Stimulated activated CD8-positive, alpha-beta memory T cell treated with anti-CD3 and anti-CD28 coated beads, Interleukin-4, amount 100 ng/mL, for 24 hours (primary cell): Measurements from ENCODE around the gene NKG7.
"Not testable (repeated sequence)": the region's sequence is repeated elsewhere in the genome, so short reads cannot be mapped to it uniquely, and the experiment has no call there.

Source experiments
- DNase-seq: peaks from one replicate; pipeline ENCODE4 v3.0.0-alpha.2; 2020; ENCODE audit warnings: low read depth

NKG7 gene, protein sequence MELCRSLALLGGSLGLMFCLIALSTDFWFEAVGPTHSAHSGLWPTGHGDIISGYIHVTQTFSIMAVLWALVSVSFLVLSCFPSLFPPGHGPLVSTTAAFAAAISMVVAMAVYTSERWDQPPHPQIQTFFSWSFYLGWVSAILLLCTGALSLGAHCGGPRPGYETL

DNA sequence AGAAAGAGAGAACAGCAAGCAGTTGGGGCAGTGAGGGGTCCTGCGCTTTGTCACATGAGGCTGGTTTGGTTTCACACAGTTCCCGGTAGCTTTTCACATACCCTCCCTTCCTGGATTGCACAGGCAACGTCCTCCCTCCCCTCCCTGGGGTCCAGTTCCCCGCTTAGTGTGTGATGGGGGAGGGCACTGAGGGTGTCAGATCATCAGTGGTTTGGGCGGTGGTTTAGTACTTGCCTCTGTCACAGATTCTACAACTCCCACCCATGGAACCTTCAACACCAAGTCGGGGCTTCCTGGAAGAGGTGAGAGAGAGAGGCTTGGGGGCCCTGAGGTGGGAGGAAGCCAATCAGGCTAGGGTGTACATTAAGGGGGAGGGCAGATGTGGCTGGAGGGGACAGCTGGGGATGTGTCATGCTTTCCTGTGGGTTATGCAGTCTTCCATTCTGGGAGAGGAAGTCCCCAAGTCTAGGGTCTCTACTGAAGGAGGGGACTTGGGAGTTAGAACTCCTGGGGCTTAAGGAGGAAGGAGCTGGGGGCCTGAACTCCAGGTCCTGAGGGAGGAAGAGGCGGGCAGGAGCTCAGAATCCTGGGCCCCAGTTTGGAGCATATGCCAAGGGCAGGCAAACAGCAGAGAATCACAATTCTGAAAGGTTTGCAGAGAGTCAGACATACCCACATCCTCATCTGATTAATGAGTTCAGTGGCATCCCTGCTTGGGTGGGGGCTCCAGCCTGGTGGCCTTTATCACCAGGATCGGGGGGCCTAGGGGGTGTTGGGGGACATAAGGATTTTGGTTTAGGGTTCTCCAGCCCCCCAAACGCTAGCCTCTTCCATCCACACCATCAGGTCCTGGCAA is at the start of gene NKG7:
TSS of gene NKG7 (minus strand) at position 6 of the 856 bp plus-strand sequence. CDS start 119 bp downstream, outside the sequence.
- peak; percentile 84 for DNase-seq

DNA sequence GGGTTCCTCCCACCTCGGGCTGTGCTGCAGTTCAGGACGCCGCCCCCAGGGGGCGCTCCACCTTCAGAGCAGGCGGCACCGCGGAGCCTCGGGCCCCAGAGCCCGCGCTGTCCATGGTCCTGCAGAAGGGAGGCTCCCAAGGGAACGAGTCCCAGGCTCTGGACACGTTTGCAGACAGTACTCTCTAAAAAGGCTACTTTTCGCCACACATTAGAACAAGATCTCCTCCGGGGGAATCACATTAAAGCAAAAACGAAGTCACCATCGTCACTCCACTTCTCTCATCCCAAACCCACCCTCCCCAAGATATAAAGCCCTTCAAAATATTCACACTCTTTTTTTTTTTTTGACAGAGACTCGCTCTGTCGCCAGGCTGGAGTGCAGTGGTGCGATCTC is 49.6 kb upstream of the NKG7 start:
- DNase-seq, result peak; percentile 83

DNA sequence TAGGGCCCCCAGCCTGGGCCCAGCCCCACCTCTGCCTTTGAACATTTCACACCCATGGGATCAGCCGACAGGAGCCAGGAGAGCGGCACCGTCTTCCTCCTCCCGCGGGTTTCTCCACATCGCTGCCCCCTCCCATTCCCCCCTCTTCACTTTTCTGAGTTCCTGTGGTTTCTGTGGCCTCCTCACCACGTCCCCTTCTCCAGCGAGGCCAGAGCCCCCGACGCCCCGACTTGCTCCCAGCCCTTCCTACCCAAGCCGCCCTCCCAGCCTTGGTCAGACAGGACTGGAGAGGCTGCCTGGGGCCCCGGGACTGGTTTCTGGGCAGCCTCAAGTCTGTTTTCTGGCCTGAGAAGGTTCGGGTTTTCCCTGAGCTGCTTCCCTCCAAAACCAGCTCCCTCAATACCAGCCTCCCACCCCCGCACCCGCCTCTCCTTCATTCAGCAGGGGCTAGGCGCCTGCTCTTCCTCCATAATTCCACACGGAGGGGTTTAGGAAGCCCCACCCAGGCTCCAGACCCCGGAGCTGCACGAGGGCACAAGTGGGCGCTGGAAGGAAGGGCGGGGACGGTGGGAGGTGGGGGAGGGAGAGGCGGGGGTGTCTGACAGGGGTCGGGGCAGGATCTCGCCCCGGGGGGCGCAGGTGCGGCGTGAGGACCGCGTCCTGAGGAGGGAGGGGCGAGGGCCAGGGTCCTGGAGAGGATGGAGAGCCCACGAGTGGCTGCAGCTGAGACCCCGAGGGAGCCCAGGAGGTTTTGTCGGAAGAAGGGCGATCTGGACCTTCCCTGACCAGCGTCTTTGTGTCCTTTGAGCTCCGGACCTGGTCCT is 49.0 kb upstream of the NKG7 start:
- DNase-seq, result no peak

DNA sequence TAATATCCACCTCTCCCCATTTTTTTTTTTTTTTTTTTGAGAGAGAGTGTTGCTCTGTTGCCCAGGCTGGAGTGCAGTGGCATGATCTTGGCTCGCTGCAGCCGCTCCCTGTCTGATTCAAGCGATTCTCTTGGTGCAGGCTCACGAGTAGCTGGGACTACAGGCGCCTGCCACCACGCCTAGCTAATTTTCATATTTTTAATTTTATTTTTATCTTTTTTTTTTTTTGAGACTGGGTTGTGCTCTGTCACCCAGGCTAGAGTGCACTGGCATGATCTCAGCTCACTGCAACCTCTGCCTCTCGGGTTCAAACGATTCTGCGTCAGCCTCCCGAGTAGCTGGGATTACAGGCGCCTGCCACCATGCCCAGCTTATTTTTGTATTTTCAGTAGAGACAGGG is 48.1 kb upstream of the NKG7 start:
- not testable (repeated sequence) for DNase-seq

DNA sequence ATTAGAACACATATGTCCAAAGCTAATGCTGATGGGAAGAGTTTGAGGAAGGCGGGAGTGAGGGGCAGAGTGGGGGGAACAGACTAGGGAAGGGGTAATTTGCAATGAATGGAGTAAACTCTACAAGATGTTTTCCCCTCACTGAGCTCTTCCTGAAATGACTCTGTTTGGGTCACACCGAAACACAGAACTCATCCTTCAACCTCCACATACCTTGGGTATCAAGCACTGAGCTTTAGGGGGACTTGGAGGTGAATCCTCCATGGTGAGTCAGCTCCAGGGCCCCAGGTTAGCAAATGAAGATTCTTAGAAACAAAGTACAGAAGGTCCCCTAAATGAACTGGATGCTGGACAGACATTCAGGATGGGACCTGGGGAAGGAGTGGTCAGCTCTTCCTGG is 46.3 kb upstream of the NKG7 start:
- DNase-seq, result no peak

DNA sequence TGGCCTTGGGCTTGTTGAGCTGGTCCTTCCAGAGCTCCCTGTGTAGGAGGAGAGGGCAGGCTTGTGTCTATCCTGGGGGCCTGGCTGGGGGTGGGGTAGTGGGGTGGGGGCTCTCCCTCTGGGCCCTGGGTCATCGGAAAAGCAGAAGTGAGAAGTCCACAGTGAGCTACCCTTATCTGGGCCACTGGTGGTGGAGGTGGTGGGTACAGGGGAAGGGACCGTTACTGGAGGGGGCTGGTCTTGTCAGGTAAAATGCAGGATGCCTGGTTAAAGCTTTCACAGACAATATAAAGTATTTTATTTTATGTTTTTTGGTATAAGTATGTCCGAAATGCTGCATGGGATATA is 45.3 kb upstream of the NKG7 start:
- DNase-seq, result no peak

DNA sequence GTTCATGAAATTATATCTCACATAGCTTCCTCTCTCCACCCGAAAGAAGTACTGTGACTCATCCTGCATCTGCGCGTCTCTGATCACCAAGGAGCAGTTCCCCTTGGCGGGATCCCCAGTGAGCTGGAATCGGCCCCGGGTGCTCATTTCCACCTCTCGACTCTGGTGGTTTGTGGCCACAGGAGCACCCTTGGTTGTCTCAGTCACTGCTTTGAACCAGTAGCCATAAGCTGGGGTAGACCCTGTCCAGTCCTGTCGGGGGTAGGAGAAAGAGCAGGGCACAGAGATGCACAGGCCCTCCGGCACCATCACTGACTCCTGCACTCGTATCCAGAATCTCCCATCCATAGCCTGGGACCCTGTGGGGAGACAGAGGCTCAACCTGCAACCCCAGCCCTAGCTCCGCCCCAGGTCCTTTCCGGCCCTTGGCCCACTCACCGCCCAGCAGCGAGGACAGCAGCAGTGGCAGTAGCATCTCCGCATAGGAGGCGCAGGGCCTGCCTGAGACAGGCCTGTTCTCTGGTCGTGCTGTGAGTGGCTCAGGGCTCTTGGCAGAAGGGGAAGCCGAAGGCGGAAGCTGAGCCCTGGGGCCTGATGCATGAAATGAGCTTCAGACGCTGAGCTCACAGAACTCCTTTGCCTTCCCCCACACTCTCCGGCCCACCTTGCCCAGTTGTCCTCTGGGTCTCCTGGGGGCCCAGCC is 44.8 kb upstream of the NKG7 start, which contains the start of gene SIGLEC10:
TSS of gene SIGLEC10 (minus strand) at position 536 of the 703 bp plus-strand sequence. CDS start at position 475, 61 bp downstream.
- DNase-seq, result no peak

DNA sequence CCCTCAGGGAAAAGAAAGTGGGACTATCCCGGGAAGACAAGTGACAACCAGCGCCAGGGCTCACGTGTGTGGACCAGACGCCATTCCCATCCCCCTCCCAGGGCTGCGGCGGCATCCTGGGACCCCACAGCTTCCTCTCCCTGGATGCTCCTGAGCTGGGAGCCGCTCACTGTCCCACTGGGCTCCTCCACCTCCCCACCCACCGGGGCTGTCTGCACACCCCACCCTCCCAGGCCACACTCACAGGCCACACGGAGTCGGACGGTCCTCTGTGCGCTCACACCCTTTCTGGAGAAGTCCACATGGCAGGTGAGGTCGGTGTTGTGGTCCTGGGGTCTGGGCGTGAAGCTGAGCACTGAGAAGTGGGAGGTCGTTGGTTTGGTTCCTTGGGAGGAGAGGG is 44.0 kb upstream of the NKG7 start:
- not testable (repeated sequence) for DNase-seq

DNA sequence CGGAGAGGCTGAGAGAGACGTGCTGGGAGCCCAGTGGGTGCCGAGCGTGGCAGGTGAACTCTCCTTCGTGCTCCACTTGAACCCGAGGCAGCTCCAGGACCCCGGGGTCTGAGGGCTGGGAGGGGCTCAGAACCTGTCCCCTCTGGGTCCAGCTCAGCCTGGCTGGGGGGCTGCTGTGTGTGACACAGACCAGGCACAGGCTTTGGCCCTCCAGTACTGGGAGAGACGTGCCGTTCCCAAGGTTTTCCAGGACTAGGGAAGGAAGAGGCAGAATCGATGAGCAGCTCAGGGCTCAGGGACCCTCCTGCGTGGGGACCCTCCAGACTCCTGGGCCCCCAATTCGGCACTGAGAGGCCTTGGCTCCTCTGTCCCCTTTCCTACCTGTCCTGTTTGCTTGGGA is 42.7 kb upstream of the NKG7 start:
- no peak for DNase-seq

DNA sequence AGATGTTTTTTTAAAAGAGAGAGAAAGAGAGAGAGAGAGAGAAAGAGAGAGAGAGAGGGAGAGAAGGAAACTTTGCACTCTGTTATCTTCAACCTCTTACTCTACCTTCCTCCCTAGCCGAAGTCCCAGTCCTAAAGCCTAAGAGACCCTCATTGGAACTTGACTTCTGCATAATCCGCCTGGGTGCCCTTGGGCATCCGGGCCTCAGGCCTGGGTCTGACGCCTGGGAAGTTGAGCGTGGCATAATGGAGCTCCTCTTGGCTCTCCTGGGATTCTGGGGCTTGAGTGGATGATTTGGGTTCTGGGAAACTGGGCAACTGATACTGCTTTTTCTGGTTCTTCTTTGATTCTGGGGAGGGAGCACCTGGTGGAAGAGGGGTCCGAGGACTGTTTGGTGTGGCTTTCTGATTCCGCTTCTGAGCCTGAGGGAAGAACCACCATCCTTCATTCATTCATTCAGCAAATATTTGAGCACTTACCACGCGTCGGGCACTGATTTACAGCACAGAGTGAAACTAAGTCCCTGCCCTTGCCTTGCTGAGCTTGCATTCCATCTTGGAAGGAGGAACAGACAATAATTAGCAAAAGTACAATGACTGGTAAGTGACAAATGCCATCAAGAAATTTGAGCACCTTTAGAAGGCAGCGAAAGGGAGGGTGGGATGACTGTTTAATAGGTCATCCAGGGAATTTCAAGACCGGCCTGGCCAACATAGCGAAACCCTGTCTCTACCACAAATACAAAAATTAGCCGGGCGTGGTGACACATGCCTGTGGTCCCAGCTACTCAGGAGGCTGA is 38.7 kb upstream of the NKG7 start:
- DNase-seq, result no peak

DNA sequence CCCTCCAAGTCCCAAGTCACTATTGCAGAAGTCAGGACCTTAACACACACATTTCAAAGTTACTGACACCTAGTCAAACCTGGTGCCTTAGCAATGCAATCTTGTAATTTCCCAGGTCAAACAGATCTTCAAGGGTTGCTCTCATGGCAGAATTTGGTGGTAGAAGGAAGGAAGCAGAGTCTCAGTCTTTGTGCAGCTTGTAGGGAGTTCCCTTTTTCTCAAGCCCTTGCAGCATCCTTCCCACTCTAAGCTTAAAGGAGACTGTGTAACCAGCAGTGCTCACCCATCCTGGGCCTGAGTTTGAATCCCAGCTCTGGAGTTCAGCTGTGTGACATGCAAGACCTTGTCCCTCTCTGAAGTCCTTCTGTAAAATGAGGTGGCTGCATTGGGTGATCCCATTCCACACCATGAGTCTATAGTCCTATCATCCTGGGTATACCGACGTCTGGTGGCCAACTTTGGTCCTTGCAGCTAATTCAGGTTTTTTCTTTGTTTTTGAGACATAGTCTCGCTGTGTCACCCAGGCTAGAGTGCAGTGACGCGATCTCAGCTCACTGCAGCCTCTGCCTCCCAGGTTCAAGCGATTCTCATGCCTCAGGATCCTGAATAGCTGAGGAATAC is 35.2 kb upstream of the NKG7 start:
- no peak for DNase-seq

DNA sequence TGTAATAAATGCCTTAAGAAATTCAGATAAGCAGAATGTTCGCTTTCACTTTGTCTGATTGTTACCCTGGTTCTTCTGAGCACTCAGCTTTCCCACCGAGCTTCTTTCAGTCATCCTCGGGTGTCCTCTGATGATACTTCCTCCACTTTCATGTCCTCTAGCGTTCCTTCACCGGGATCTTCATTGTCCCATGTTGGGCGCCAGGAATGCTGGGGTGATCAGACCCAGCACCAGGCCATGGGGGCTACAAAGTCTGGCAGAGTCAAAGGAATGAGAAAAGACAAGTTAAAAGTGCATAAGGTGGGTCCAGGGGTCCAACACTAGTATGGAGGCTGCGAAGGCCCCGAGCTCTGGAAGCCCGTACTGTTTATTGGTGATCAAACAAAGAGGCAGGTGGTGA is 29.7 kb upstream of the NKG7 start:
- no peak for DNase-seq

DNA sequence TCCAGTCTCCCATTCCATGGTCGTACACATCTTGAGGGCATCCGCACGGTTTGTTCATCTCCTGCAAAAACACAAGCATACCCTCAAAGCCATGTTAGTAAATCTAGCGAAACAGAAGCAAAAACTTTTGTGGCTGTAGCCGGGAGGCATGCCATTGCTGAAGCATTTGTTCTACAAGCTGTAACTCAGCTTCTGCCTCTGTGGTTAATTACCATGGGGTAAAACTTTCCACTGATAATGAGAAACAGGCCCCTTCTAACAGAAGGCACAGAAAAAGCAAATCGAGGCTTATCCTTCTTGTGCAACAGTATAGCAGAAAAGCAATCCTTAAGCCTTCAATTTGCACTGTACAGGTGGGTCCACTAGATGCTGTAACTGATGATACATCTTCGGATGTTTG is 27.5 kb upstream of the NKG7 start:
- not testable (repeated sequence) for DNase-seq

DNA sequence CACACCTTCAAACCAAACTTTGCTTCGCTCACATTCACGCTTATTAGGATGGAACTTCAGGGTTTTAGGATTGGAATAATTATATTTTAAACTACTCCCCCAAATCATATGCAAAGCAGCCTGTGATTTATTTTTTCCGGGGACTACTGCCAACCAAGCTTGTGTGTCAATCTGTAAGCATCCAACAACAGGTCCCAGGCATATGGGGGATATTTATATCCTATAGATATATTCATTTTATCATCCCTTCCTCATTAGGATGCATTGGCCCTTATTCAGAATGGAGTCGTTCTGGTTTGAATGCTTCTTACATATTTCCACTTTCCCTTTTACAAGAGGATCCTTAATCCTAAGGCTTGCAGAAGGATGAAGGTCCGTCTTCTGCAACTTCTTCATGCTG is 26.8 kb upstream of the NKG7 start:
- DNase-seq, result no peak

DNA sequence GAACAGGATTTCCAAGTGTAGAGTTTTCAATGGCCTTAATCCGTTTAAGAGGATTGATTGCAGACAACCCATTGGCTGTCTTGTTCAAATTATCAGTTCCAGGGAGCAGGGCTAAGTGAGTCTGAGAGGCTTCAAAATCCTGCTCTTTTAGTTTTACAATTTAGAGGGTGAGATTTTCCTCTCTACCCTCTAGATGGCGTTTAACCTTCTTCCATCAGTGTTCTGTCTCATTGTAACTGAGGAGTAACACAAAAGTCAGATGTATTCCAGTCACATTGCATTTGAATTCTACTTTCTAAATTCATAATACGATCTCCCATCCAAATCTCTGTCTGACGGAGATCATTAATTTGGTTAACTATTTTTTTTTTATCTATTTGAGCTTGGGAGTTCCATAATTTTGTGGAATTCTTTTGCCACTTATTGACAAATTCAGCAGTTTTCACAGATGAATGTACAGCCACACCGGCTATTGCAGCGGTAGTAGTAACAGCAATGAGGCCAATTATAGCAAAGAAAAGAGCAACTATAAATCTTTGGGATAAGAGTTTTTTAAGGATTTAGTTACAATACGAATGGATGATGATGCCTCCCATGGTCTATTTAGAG is 25.7 kb upstream of the NKG7 start:
- no peak for DNase-seq

DNA sequence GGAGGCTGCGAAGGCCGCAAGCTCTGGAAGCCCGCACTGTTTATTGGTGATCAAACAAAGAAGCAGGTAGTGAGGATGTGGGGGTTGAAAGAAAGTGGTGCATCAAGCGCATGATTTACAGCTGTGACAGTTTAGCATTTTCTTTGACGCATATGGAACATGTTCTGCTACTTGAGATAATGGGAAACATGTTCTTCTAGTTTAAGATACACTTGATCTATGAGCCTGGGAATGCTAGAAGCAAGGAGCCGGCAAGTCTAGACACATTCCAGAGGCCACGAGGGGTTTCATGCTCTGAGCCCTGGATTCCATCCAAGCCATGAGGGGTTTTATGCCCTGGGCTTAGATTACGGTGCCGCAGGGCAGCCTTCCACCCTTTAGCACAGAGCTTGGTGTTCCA is 25.0 kb upstream of the NKG7 start:
- DNase-seq, result not testable (repeated sequence)

DNA sequence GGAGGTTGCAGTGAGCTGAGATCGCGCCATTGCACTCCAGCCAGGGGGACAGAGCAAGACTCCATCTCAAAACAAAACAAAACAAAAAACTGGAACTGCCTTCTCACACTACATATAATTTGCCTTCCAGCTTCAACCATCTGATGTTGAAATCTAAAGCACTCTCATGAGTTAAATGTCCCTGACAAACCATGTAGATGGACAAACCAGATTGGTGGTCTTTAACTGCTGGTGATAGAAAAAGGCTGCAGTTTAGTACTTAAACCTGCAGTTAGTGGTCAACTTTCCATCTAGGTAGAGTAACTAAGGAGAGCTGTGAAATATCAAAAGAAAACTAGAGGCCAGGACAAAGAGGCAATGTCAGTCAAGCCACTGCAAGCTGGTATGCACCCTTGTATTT is 23.7 kb upstream of the NKG7 start:
- no peak for DNase-seq

DNA sequence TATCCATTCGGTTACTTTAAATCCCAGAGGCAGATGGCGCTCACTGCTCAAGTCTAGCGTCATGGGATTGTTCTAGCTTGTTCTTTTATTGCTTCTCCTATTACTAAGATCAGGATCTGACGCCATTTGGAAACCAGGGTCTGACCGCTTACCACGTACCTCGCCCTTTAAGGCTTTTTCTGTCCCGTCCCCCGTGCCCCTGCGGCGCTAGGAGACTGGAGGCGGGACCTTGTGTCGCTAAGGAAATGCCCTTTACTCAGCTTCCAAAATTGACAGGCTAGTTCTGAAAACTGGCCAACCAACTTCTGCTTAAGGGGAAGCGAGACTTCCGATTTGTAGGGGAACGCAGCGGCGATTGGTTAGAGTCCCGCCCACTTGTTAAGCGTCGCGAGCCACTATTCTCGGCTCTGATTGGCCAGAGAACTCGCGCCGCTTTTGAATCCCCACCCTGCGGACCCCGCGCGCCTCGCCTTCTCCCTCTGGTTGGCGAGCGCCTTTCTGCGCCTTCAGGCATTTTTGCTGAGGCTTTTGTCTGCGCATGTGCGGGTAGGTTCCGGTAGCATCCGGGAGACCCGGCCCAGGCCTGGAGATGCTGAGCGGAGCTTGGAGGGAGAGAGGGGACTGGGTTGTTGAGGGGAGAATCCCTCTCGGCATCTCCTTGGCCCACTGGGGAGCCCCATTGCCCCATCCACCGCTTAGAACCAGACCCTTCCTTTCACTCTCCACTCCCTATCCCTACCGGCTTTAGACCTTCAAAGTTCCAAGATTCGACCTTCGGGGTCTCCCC is 21.8 kb upstream of the NKG7 start:
- peak; percentile 86 for DNase-seq

DNA sequence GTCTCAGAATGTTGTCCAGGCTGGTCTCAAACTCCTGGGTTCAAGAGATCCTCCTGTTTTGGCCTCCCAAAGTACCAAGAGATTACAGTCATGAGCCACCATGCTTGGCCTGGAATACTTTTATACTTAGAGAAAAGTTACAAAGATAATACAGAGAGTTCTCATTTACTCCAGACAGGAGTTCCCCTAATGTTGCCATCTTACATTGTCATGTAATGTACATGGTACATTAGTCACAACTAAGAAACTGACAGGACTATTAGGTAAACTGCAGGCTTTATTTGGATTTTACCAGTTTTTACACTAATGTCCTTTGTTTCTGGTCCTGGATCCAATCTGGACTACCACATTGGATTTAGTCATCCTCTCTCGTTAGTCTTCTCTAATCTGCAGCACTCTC is 20.2 kb upstream of the NKG7 start:
- DNase-seq, result no peak
